Femur (tissue), 1 donor: ENCODE measurements around the gene RNF150.

Experiments used
- DNase-seq: peaks from one replicate; pipeline ENCODE4 v3.0.0-alpha.2; 2017

Gene RNF150

GRCh38 chr4:140969296-140969695 is 164.0 kb downstream of the RNF150 start:
- DNase-seq, result peak; percentile 35

GRCh38 chr4:140968371-140968770 is 164.9 kb downstream of the RNF150 start:
- DNase-seq, result no peak

- DNase-seq, result no peak
Measured at GRCh38 chr4:140963883-140964282, 169.4 kb downstream of the RNF150 start.

GRCh38 chr4:140955641-140956040 is 177.6 kb downstream of the RNF150 start:
- no peak for DNase-seq

- no peak for DNase-seq
Measured at GRCh38 chr4:140952717-140953116, 180.6 kb downstream of the RNF150 start.

GRCh38 chr4:140947506-140947905 is 185.8 kb downstream of the RNF150 start:
- DNase-seq, result no peak

GRCh38 chr4:140945106-140945505 is 188.2 kb downstream of the RNF150 start:
- no peak for DNase-seq

- DNase-seq, result no peak
Measured at GRCh38 chr4:140944572-140944971, 188.7 kb downstream of the RNF150 start.

- DNase-seq, result no peak
Measured at GRCh38 chr4:140944199-140944515, 189.1 kb downstream of the RNF150 start.

GRCh38 chr4:140943486-140944198 is 189.6 kb downstream of the RNF150 start:
- DNase-seq, result no peak

GRCh38 chr4:140940589-140940988 is 192.7 kb downstream of the RNF150 start:
- no peak for DNase-seq

GRCh38 chr4:140937866-140938265 is 195.4 kb downstream of the RNF150 start:
- DNase-seq, result no peak

GRCh38 chr4:140935254-140935653 is 198.0 kb downstream of the RNF150 start:
- peak; percentile 45 for DNase-seq

GRCh38 chr4:140932501-140933045 is 200.7 kb downstream of the RNF150 start:
- DNase-seq, result no peak

GRCh38 chr4:140931911-140932310 is 201.4 kb downstream of the RNF150 start:
- DNase-seq, result no peak

GRCh38 chr4:140930557-140930956 is 202.7 kb downstream of the RNF150 start:
- no peak for DNase-seq

GRCh38 chr4:140930011-140930410 is 203.3 kb downstream of the RNF150 start:
- no peak for DNase-seq

- DNase-seq, result no peak
Measured at GRCh38 chr4:140928880-140929279, 204.4 kb downstream of the RNF150 start.

GRCh38 chr4:140926672-140927071 is 206.6 kb downstream of the RNF150 start:
- DNase-seq, result no peak

- no peak for DNase-seq
Measured at GRCh38 chr4:140925417-140925816, 207.9 kb downstream of the RNF150 start.

- no peak for DNase-seq
Measured at GRCh38 chr4:140924761-140925392, 208.4 kb downstream of the RNF150 start.

- DNase-seq, result no peak
Measured at GRCh38 chr4:140906993-140907962, 226.0 kb downstream of the RNF150 start.

GRCh38 chr4:140904904-140905303 is 228.4 kb downstream of the RNF150 start:
- DNase-seq, result peak; percentile 78
